DOHH2 (cell line): ENCODE measurements around the gene DAAM2.

Experiments
- H3F3A ChIP-seq: fragments of 200-600 bp; sonication (generic), shearing (Covaris generic); 2 replicates; pipeline ENCODE4 v1.6.0; 2016; ENCODE audit warnings: antibody characterized with exemption, mild to moderate bottlenecking; ENCODE audit not compliant: control insufficient read depth, insufficient read depth
- H3K27ac ChIP-seq: fragments of 200-600 bp; sonication (generic); 2 replicates; pipeline ENCODE4 v1.5.1; 2014; ENCODE audit warnings: low read depth, mild to moderate bottlenecking, low read length, moderate library complexity
- H3K27me3 ChIP-seq: fragments of 200-600 bp; sonication (generic); 2 replicates; pipeline ENCODE4 v1.6.1; 2014; ENCODE audit warnings: mild to moderate bottlenecking, low read length, mixed read lengths; ENCODE audit not compliant: control insufficient read depth
- H3K36me3 ChIP-seq: fragments of 200-600 bp; sonication (generic); 2 replicates; pipeline ENCODE4 v1.6.1; 2014; ENCODE audit warnings: mild to moderate bottlenecking, low read length, moderate library complexity, mixed read lengths; ENCODE audit not compliant: control insufficient read depth
- H3K4me1 ChIP-seq: fragments of 200-600 bp; sonication (generic); 2 replicates; pipeline ENCODE4 v1.6.1; 2014; ENCODE audit warnings: mild to moderate bottlenecking, low read length, mixed read lengths; ENCODE audit not compliant: control insufficient read depth
- H3K4me2 ChIP-seq: fragments of 200-600 bp; sonication (generic); 2 replicates; pipeline ENCODE4 v1.6.0; 2014; ENCODE audit warnings: mild to moderate bottlenecking, low read length, moderate library complexity
- H3K4me3 ChIP-seq: fragments of 200-600 bp; sonication (generic); 2 replicates; pipeline ENCODE4 v1.5.1; 2014; ENCODE audit warnings: mild to moderate bottlenecking, low read length, mixed read lengths
- H3K79me2 ChIP-seq: fragments of 200-600 bp; sonication (generic); 2 replicates; pipeline ENCODE4 v1.6.1; 2014; ENCODE audit warnings: mild to moderate bottlenecking, low read length, mixed read lengths; ENCODE audit not compliant: control insufficient read depth
- H3K9me2 ChIP-seq: fragments of 200-600 bp; sonication (generic); replicated peaks from 2 replicates; pipeline ENCODE4 v1.6.1; 2014; ENCODE audit warnings: mild to moderate bottlenecking, low read length, mixed read lengths; ENCODE audit not compliant: control insufficient read depth
- H3K9me3 ChIP-seq: fragments of 200-600 bp; sonication (generic); 2 replicates; pipeline ENCODE4 v1.6.1; 2014; ENCODE audit warnings: antibody characterized with exemption, low read length, mixed read lengths; ENCODE audit not compliant: control insufficient read depth, insufficient read depth
- H4K20me1 ChIP-seq: fragments of 200-600 bp; sonication (generic); 2 replicates; pipeline ENCODE4 v1.6.0; 2014; ENCODE audit warnings: low read depth, mild to moderate bottlenecking, antibody characterized with exemption, low read length, moderate library complexity; ENCODE audit not compliant: control insufficient read depth, insufficient read depth
- EZH2phosphoT487 ChIP-seq: fragments of 200-600 bp; sonication (generic); IDR thresholded peaks from 2 replicates; pipeline ENCODE4 v1.6.1; 2017; ENCODE audit warnings: borderline replicate concordance, mild to moderate bottlenecking, antibody characterized with exemption, low read length, moderate library complexity, mixed read lengths
- TF ChIP-seq, protein P1 (sequence below): fragments of 200-600 bp; sonication (generic); IDR thresholded peaks from one replicate; pipeline ENCODE4 v1.5.1; 2014; ENCODE audit warnings: antibody characterized with exemption, mild to moderate bottlenecking, low read depth, low read length; ENCODE audit not compliant: poor library complexity, severe bottlenecking

DAAM2 gene

DNA sequence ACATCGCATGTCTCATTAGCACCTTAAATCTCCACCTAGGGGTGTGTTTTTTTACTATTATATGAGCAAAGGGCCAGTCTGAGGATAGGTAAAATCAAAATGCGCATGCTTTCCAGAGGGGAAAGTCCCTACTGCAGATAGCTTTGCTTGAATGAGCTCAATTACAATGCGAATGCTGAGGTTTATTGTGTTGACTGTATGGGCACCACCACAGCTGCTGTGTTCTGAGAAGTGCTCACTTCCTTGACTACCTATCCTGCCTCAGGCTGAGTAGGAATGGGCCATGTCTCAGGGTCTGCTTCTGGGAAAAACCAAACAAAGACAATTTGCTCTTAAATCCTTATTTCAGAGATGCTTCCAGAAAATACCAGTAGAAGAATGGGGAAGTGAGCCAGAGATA lies 105.5 kb downstream of the DAAM2 start:
- Histone ChIP-seq H3K27me3 (no peaks in the 10 kb centered on the region), H3K27ac (no peak overlapping the region), H3K4me2 (no peak overlapping the region), H3K36me3 (no peaks in the 10 kb centered on the region), H3K4me1 (no peaks in the 10 kb centered on the region), H3K79me2 (no peaks in the 10 kb centered on the region), H3F3A (no peaks in the 10 kb centered on the region), H3K9me2 (no peaks in the 10 kb centered on the region), H3K9me3 (no peaks in the 10 kb centered on the region), H3K4me3 (no peak overlapping the region), H4K20me1 (no peaks in the 10 kb centered on the region)
- TF ChIP-seq EZH2phosphoT487, result no peak
- TF ChIP-seq, protein P1, sequence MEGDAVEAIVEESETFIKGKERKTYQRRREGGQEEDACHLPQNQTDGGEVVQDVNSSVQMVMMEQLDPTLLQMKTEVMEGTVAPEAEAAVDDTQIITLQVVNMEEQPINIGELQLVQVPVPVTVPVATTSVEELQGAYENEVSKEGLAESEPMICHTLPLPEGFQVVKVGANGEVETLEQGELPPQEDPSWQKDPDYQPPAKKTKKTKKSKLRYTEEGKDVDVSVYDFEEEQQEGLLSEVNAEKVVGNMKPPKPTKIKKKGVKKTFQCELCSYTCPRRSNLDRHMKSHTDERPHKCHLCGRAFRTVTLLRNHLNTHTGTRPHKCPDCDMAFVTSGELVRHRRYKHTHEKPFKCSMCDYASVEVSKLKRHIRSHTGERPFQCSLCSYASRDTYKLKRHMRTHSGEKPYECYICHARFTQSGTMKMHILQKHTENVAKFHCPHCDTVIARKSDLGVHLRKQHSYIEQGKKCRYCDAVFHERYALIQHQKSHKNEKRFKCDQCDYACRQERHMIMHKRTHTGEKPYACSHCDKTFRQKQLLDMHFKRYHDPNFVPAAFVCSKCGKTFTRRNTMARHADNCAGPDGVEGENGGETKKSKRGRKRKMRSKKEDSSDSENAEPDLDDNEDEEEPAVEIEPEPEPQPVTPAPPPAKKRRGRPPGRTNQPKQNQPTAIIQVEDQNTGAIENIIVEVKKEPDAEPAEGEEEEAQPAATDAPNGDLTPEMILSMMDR, result no peak

DNA sequence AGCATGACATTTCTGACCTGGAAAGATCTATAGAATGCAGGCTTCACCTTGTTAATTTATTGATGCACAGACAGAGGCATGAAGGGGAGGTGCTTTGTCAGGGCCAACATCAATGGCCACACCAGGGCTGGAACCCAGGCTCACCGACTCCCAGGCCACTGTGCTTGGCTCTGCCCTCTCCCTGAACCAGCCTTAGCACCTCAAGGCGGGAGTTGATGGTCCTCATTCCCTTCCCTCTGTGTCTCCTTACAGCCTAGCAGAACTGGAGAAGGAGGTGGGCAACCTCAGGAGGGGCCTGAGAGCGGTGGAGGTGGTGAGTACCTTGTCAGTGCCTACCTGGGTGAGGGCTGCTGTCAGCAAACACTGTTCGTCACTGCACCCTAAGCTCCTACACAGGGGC lies 106.4 kb downstream of the DAAM2 start:
- Histone ChIP-seq H3K27me3 (no peaks in the 10 kb centered on the region), H3F3A (no peaks in the 10 kb centered on the region), H3K4me3 (no peak overlapping the region), H3K9me3 (no peaks in the 10 kb centered on the region), H3K27ac (no peak overlapping the region), H3K9me2 (no peaks in the 10 kb centered on the region), H3K4me2 (no peak overlapping the region), H3K36me3 (no peaks in the 10 kb centered on the region), H3K79me2 (no peaks in the 10 kb centered on the region), H4K20me1 (no peaks in the 10 kb centered on the region), H3K4me1 (no peaks in the 10 kb centered on the region)
- TF ChIP-seq, protein P1, result no peak
- no peak for TF ChIP-seq EZH2phosphoT487

DNA sequence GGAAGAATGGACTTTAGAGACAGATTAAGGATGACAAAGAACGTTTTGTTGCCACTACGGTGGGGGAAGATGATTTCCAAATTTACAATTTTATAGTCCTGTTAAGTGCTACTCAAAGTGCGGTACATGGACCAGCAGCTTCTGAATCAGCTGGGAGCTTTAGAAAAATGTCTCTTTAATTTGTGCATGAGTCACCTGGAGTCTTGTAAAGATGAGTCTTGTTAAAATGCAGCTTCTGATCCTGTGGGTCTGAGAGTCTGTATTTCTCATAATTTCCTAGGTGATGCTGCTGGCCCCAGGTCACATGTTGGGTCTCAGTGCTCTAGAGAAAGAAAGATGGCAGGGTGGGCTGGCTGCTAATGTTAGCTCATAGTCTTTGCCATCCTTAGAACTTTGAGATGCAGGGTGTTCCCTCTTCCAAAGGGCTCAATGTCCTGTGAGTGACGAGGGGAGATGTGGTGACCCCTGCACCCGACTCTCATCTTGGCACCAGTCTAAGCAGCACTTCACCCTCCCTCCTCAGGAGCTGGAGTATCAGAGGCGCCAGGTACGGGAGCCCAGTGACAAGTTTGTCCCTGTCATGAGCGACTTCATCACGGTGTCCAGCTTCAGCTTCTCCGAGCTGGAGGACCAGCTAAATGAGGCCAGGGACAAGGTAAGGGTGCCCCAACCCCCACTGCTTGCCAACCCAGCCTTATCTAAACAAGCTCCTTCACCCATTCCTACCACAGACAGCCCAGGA lies 107.5 kb downstream of the DAAM2 start:
- Histone ChIP-seq H3K79me2 (no peaks in the 10 kb centered on the region), H3K36me3 (no peaks in the 10 kb centered on the region), H3K9me3 (no peaks in the 10 kb centered on the region), H3K27ac (no peak overlapping the region), H4K20me1 (no peaks in the 10 kb centered on the region), H3K4me3 (no peak overlapping the region), H3K4me2 (no peak overlapping the region), H3K4me1 (no peaks in the 10 kb centered on the region), H3F3A (no peaks in the 10 kb centered on the region), H3K9me2 (no peaks in the 10 kb centered on the region), H3K27me3 (no peaks in the 10 kb centered on the region)
- no peak for TF ChIP-seq EZH2phosphoT487
- TF ChIP-seq, protein P1, result no peak
